CD14-positive monocyte (primary cell): Measurements from ENCODE around the gene REN. TPM values are rescaled to one million over a fixed set of nuclear protein-coding genes. Genes with fewer than 3 reads are reported as not detected.

Experiments used
- DNase-seq, 3 donors: peaks; one replicate each; pipeline ENCODE4 v3.0.0-alpha.2; 2011 to 2022
- H2AFZ ChIP-seq: 2 replicates; pipeline ENCODE4 v1.6.0; 2012; ENCODE audit warnings: mild to moderate bottlenecking, low read depth, low read length, inconsistent platforms; ENCODE audit not compliant: insufficient read depth, poor library complexity, severe bottlenecking
- H3K27ac ChIP-seq, 2 donors: 1 replicate in 1 of 2; 2 replicates in 1 of 2; pipeline ENCODE4 v1.5.1; 2012 to 2013; ENCODE audit warnings: low read length in 2 of 2, control low read depth in 1 of 2, inconsistent platforms in 1 of 2, low read depth in 1 of 2, mild to moderate bottlenecking in 1 of 2
- H3K27me3 ChIP-seq, 2 donors: one replicate each; pipeline versions ENCODE4 v1.6.0 to v1.6.1; 2011 to 2013; ENCODE audit warnings: low read length in 2 of 2; ENCODE audit not compliant: control insufficient read depth in 2 of 2, insufficient read depth in 2 of 2
- H3K36me3 ChIP-seq, 2 donors: replicated peaks in 1 of 2; 1 replicate in 1 of 2; 2 replicates in 1 of 2; pipeline versions ENCODE4 v1.5.1 to v1.6.1; 2012 to 2013; ENCODE audit warnings: low read length in 2 of 2, control low read depth in 1 of 2, inconsistent platforms in 1 of 2, mild to moderate bottlenecking in 1 of 2; ENCODE audit not compliant: insufficient read depth in 2 of 2, control insufficient read depth in 1 of 2
- H3K4me1 ChIP-seq, 2 donors: 1 replicate in 1 of 2; 2 replicates in 1 of 2; pipeline versions ENCODE4 v1.5.1 to v1.6.1; 2012 to 2013; ENCODE audit warnings: low read length in 2 of 2, control low read depth in 1 of 2, inconsistent platforms in 1 of 2, mild to moderate bottlenecking in 1 of 2, moderate library complexity in 1 of 2; ENCODE audit not compliant: insufficient read depth in 2 of 2, control insufficient read depth in 1 of 2
- H3K4me2 ChIP-seq: replicated peaks from 2 replicates; pipeline ENCODE3; 2012; ENCODE audit warnings: low read length, moderate library complexity, mild to moderate bottlenecking; ENCODE audit not compliant: poor library complexity, severe bottlenecking; ENCODE audit errors: extremely low read depth
- H3K4me3 ChIP-seq, 3 experiments: fragments of 200-600 bp in 1 of 3; sonication (generic) in 1 of 3; replicated peaks in 1 of 3; 1 replicate in 2 of 3; 2 replicates in 1 of 3; pipeline ENCODE4 v1.5.1; 2011 to 2013; ENCODE audit warnings: low read length in 3 of 3, mild to moderate bottlenecking in 3 of 3, control low read depth in 2 of 3, low read depth in 2 of 3, inconsistent platforms in 1 of 3, moderate library complexity in 1 of 3
- H3K79me2 ChIP-seq: 2 replicates; pipeline ENCODE4 v1.6.0; 2012; ENCODE audit warnings: mild to moderate bottlenecking, control low read depth, inconsistent platforms, low read length, moderate library complexity; ENCODE audit not compliant: insufficient read depth
- H3K9ac ChIP-seq: 2 replicates; pipeline ENCODE4 v1.6.0; 2017; ENCODE audit warnings: low read length, mild to moderate bottlenecking; ENCODE audit not compliant: insufficient read depth, poor library complexity, severe bottlenecking
- H3K9me3 ChIP-seq, 2 donors: replicated peaks in 1 of 2; 1 replicate in 1 of 2; 2 replicates in 1 of 2; pipeline versions ENCODE4 v1.5.1 to v1.6.1; 2012 to 2013; ENCODE audit warnings: low read length in 2 of 2, control low read depth in 1 of 2; ENCODE audit not compliant: control insufficient read depth in 1 of 2, insufficient read depth in 1 of 2
- H4K20me1 ChIP-seq: 2 replicates; pipeline ENCODE4 v1.6.0; 2012; ENCODE audit warnings: mild to moderate bottlenecking, low read length, control low read depth, moderate library complexity; ENCODE audit not compliant: insufficient read depth
- H3K27ac Mint-ChIP-seq, 7 donors: one replicate each; pipeline ENCODE4 v1.8.0; 2020; ENCODE audit warnings: mild to moderate bottlenecking in 7 of 7, mixed read lengths in 7 of 7, moderate library complexity in 6 of 7, inconsistent platforms in 2 of 7
- H3K27me3 Mint-ChIP-seq, 3 donors: one replicate each; pipeline ENCODE4 v1.8.0; 2021 to 2022; ENCODE audit warnings: low read depth in 3 of 3, mild to moderate bottlenecking in 3 of 3, mixed read lengths in 3 of 3, moderate library complexity in 3 of 3, inconsistent platforms in 1 of 3
- H3K36me3 Mint-ChIP-seq, 2 donors: one replicate each; pipeline ENCODE4 v1.8.0; 2020; ENCODE audit warnings: mixed read lengths in 2 of 2, inconsistent platforms in 1 of 2, mild to moderate bottlenecking in 1 of 2
- H3K4me1 Mint-ChIP-seq: one replicate; pipeline ENCODE4 v1.8.0; 2020; ENCODE audit warnings: mild to moderate bottlenecking, mixed read lengths
- H3K4me3 Mint-ChIP-seq, 2 donors: one replicate each; pipeline ENCODE4 v1.8.0; 2020; ENCODE audit warnings: mild to moderate bottlenecking in 2 of 2, mixed read lengths in 2 of 2, moderate library complexity in 1 of 2
- H3K9me3 Mint-ChIP-seq, 7 donors: one replicate each; pipeline ENCODE4 v1.8.0; 2020 to 2022; ENCODE audit warnings: mixed read lengths in 7 of 7, mild to moderate bottlenecking in 6 of 7, moderate library complexity in 6 of 7, inconsistent platforms in 2 of 7
- WGBS: methylation state at CpG from one replicate; pipeline ENCODE4 v1.1.5; 2013; ENCODE audit warnings: missing lambda C conversion rate; ENCODE audit not compliant: insufficient coverage; 5-methylcytosine and 5-hydroxymethylcytosine counted together
- intact Hi-C, 2 donors: fragments of 100-400 bp; cut with micrococcal nuclease; formaldehyde crosslinking; loops; one replicate each; pipeline versions ENCODE4 v1.15.0 to v1.15.1; 2023
- polyA plus RNA-seq, 3 donors: library from polyadenylated mRNA; depleted of rRNA in 1 of 3; unstranded in 2 of 3; stranded (reverse) in 1 of 3; fragments of 300-500 nt in 2 of 3; fragments of >200 nt in 1 of 3; fragmentation: Illumina TruSeq in 2 of 3; gene quantifications; 1 replicate in 2 of 3; 2 replicates in 1 of 3; pipeline ENCODE4 v1.2.3, GENCODE V29; 2012 to 2021
- TF ChIP-seq, protein P1 (sequence below): fragments of 200-600 bp; IDR thresholded peaks from one replicate; pipeline ENCODE4 v1.8.0; 2022; ENCODE audit warnings: antibody characterized with exemption, mild to moderate bottlenecking

REN gene
- polyA plus RNA-seq, 3 donors: not detected

DNA sequence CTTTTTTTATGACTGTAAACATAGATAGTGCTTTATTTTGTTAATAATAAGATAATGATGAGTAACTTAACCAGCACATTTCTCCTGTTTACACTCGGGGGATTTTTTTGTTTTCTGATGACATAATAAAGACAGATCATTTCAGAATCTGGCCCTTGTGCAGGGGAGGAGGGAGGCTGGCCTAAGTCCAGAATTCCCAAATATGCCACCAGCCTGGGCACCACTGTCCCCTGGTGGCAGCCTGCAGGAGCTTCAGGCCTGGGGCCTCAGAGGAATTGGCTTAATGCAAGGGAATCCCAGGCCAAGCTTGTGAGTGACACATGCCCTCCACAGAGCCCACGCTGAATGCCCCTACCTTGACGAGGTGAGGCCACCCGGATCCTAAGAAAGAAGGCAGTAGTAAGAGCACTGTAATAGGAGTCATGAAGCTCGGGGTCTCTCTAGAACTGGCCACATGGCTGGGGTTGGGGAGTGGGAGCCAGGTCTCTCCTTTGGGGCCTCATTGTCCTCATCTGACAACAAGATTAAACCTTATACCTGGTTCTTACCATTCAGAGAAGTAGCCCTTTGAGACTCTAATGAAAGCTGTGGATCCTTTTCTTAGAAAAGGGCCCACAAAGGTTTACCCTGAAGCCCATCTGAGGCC, 38.4 kb downstream of the REN start:
- no peak overlapping the region for H3K4me3 ChIP-seq

GRCh38 chr1:204126956-204127355, 39.2 kb downstream of the REN start:
- Histone ChIP-seq H2AFZ (no peak overlapping the region), H3K9ac (no peak overlapping the region), H3K27ac (no peak overlapping the region), H3K4me3 (no peak overlapping the region), H4K20me1 (no peaks in the 10 kb centered on the region), H3K4me1 (peaks cover 7 to 8% of the 10 kb centered on the region in 2 donors), H3K79me2 (no peaks in the 10 kb centered on the region), H3K9me3 (no peaks in the 10 kb centered on the region), H3K27me3 (no peaks in the 10 kb centered on the region), H3K4me2 (no peak overlapping the region), H3K36me3 (no peaks in the 10 kb centered on the region)
- no peaks in the 10 kb centered on the region for H3K9me3 Mint-ChIP-seq
- TF ChIP-seq, protein P1, sequence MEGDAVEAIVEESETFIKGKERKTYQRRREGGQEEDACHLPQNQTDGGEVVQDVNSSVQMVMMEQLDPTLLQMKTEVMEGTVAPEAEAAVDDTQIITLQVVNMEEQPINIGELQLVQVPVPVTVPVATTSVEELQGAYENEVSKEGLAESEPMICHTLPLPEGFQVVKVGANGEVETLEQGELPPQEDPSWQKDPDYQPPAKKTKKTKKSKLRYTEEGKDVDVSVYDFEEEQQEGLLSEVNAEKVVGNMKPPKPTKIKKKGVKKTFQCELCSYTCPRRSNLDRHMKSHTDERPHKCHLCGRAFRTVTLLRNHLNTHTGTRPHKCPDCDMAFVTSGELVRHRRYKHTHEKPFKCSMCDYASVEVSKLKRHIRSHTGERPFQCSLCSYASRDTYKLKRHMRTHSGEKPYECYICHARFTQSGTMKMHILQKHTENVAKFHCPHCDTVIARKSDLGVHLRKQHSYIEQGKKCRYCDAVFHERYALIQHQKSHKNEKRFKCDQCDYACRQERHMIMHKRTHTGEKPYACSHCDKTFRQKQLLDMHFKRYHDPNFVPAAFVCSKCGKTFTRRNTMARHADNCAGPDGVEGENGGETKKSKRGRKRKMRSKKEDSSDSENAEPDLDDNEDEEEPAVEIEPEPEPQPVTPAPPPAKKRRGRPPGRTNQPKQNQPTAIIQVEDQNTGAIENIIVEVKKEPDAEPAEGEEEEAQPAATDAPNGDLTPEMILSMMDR: no peak
- no peak overlapping the region for H3K27ac Mint-ChIP-seq
- no peak for DNase-seq
- intact Hi-C loops: loop anchor here in 1 of 2 donors (5.0 kb wide), 1 partner anchor 265 kb away; the partner anchor contains the start of gene SNRPE
- no peaks in the 10 kb centered on the region for H3K36me3 Mint-ChIP-seq
- peaks cover 8% of the 10 kb centered on the region for H3K4me1 Mint-ChIP-seq
- WGBS: 100% methylated on average over 1 of the region's 7 CpGs
- peaks cover 2 to 7% (median 7%) of the 10 kb centered on the region in 3 donors for H3K27me3 Mint-ChIP-seq
- H3K4me3 Mint-ChIP-seq: no peak overlapping the region

More for the DNA sequence above, 38.4 kb downstream of the REN start:
- H3K4me2 ChIP-seq: no peak overlapping the region
- Mint-ChIP-seq H3K27ac (no peak overlapping the region), H3K36me3 (no peaks in the 10 kb centered on the region), H3K4me1 (peaks cover 8% of the 10 kb centered on the region), H3K27me3 (peaks cover 2 to 7% (median 7%) of the 10 kb centered on the region in 3 donors), H3K9me3 (no peaks in the 10 kb centered on the region), H3K4me3 (no peak overlapping the region)
- DNase-seq: peak; percentile 23 to 71 (median 26)
- no peaks in the 10 kb centered on the region for H4K20me1 ChIP-seq
- peaks cover 7 to 8% of the 10 kb centered on the region in 2 donors for H3K4me1 ChIP-seq
- TF ChIP-seq, protein P1: peak; percentile 72
- no CpG with 5 or more reads among the region's 5 CpGs for WGBS
- H2AFZ ChIP-seq: no peak overlapping the region
- no peak overlapping the region for H3K9ac ChIP-seq
- H3K36me3 ChIP-seq: no peaks in the 10 kb centered on the region
- intact Hi-C loops: loop anchor here (2.0 to 5.0 kb wide), 2 partner anchors 265 to 267 kb away; partner anchors contain the start of gene SNRPE (in 2 of the 2)
- H3K9me3 ChIP-seq: no peaks in the 10 kb centered on the region
- H3K79me2 ChIP-seq: no peaks in the 10 kb centered on the region
- H3K27ac ChIP-seq: no peak overlapping the region
- H3K27me3 ChIP-seq: no peaks in the 10 kb centered on the region
